Mammary epithelial cell (primary cell): ENCODE measurements around the gene TMEM63A.

Source experiments
- CTCF ChIP-seq, 2 donors: IDR thresholded peaks in 1 of 2; conservative IDR thresholded peaks in 1 of 2; 2 replicates each; pipeline ENCODE4 v1.5.1; 2011 to 2012; ENCODE audit warnings: inconsistent platforms in 2 of 2, low read length in 2 of 2, mild to moderate bottlenecking in 2 of 2, control low read depth in 1 of 2, low read depth in 1 of 2; ENCODE audit not compliant: insufficient read depth in 1 of 2; ENCODE audit errors: extremely low read depth in 1 of 2
- EZH2 ChIP-seq: IDR thresholded peaks from 2 replicates; pipeline ENCODE4 v1.6.1; 2012; ENCODE audit warnings: low read length, inconsistent platforms, borderline replicate concordance

- TF ChIP-seq CTCF (conservative IDR thresholded peaks at IDR 0.05 in 1 of 2, IDR thresholded peaks at IDR 0.05 in 1 of 2; ENCODE audit: extremely low read depth in 1 of 2, insufficient read depth in 1 of 2, low read depth in 1 of 2, low read length in 2 of 2): no peak
- TF ChIP-seq EZH2: no peak
These were observed 23.0 kb downstream of the TMEM63A start for GRCh38 chr1:225859151-225859550.
